ENCODE results near the gene SYTL3. TPM values are rescaled to one million over a fixed set of nuclear protein-coding genes. Genes with fewer than 3 reads are reported as not detected.
"Not testable (repeated sequence)": the region's sequence is repeated elsewhere in the genome, so short reads cannot be mapped to it uniquely, and the experiment has no call there.

SYTL3 gene
- total and polyA plus RNA-seq, 7 donors: 1.7 to 17.3 (median 4.1) TPM

DNA sequence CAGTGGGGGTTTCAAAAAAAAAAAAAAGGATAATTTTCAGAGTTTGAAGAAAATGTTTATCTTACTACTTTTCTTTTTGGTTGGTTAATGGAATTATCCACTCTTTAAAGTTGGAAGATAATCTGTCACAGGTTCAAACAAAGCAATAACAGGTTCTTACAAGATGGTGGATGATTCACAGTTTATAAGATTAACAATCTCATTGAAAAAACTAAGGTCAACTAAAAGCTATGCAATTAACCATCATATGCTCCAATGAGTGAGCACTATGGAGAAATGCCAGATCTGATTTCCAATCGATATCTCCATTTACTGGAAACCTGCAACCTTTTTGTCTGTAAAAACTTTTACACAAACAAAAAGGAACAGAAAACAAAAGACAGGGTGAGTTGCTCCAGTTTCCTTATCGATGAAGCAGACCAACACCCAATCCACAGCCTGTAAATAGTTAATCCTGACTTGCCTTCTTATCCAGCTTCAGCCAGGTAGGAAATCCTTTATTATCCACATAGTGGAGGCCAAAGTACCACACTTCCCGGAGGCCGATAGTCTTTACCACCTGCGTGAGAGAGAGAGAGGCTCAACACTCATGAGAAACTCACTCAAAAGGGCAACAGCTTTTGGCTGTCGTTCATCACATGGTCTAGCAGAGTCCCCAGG lies 136.9 kb downstream of the SYTL3 start:
- intact Hi-C loops (cut with DNase I): loop anchor here in 1 of 2 donors (5.0 kb wide), 1 partner anchor 186 kb away; no protein-coding TSS in a partner anchor
- no peak for DNase-seq
- ATAC-seq: no peak
- H3K9me3 ChIP-seq: no peaks in the 10 kb centered on the region
- no peak overlapping the region for H3K27ac ChIP-seq
- 76 to 85% (median 83%) methylated on average over 6 of the region's 6 CpGs for WGBS, 3 donors
- H3K4me3 ChIP-seq: no peak overlapping the region
- H3K4me1 ChIP-seq: no peaks in the 10 kb centered on the region
- TF ChIP-seq, protein P1, sequence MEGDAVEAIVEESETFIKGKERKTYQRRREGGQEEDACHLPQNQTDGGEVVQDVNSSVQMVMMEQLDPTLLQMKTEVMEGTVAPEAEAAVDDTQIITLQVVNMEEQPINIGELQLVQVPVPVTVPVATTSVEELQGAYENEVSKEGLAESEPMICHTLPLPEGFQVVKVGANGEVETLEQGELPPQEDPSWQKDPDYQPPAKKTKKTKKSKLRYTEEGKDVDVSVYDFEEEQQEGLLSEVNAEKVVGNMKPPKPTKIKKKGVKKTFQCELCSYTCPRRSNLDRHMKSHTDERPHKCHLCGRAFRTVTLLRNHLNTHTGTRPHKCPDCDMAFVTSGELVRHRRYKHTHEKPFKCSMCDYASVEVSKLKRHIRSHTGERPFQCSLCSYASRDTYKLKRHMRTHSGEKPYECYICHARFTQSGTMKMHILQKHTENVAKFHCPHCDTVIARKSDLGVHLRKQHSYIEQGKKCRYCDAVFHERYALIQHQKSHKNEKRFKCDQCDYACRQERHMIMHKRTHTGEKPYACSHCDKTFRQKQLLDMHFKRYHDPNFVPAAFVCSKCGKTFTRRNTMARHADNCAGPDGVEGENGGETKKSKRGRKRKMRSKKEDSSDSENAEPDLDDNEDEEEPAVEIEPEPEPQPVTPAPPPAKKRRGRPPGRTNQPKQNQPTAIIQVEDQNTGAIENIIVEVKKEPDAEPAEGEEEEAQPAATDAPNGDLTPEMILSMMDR (IDR thresholded peaks at IDR 0.05): no peak
- H3K36me3 ChIP-seq (ENCODE audit: insufficient read depth in 1 of 2, low read depth in 1 of 2): peaks cover 0 to 64% of the 10 kb centered on the region in 2 donors
- no peaks in the 10 kb centered on the region for H3K27me3 ChIP-seq (ENCODE audit: insufficient read depth in 3 of 3, low read length in 2 of 3)

DNA sequence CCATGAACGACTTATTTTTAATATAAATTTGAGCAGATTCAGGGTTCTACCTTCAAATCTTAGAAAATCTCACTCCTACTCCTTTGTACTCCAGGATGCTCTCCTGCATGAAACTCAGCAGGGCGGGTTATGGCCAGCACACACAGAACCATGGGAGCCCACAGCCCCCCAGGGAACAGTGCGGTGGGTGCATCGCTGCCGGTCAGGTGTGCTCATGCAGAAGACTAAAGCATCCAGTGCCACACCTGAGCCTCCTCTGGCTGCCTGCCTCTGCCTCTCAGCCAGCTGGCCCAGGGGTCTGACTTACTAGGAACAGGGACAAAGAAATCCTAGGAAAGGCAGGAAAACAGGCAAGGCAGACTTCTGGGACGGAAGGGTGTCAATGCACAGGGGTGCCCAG lies 137.5 kb downstream of the SYTL3 start:
- H3K27me3 ChIP-seq (ENCODE audit: insufficient read depth in 3 of 3, low read length in 2 of 3): no peaks in the 10 kb centered on the region
- ATAC-seq (no peak), DNase-seq (no peak)
- intact Hi-C loops (cut with DNase I): loop anchor here in 1 of 2 donors (5.0 kb wide), 1 partner anchor 185 kb away; no protein-coding TSS in a partner anchor
- WGBS, 3 donors: 79 to 88% (median 80%) methylated on average over 6 of the region's 6 CpGs
- H3K36me3 ChIP-seq (ENCODE audit: insufficient read depth in 1 of 2, low read depth in 1 of 2): peaks cover 0 to 59% of the 10 kb centered on the region in 2 donors
- TF ChIP-seq, protein P1 (IDR thresholded peaks at IDR 0.05): no peak
- no peak overlapping the region for H3K27ac ChIP-seq
- H3K4me3 ChIP-seq: no peak overlapping the region
- no peaks in the 10 kb centered on the region for H3K4me1 ChIP-seq
- H3K9me3 ChIP-seq: no peaks in the 10 kb centered on the region

DNA sequence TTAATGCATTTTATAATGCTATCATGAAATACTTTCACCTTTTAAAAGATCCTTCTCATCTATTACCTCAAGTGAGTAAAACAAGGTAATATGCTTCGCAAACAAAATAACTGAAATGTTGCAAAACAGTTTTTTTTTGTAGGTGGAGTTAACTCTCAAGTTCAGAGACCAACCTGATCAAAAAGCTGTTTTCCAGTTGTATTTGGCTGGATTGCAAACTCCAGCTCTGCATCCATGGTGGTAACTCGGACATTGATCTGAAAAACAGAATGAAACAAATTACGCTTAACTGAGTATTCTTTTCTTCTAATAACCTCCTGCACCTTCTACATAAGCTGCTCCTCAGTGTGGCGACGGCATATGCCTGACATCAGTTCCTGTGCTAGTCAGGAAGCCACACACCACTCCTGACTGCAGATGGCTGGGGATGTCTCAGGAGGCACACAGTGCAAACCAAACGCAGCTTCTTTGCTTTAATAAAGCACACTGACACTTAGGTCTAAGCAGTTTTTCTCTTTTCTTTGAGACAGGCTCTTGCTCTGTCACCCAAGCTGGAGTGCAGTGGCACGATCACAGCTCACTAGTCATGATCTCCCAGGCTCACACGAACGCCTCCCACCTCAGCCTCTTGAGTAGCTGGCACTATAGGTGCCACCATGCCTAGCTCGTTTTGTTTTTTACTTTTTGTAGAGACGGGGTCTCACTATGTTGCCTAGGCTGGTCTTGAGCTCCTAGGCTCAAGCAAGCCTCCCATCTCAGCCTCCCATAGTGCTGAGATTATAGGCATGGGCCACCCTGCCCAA lies 139.5 kb downstream of the SYTL3 start:
- H3K27me3 ChIP-seq (ENCODE audit: insufficient read depth in 3 of 3, low read length in 2 of 3): no peaks in the 10 kb centered on the region
- DNase-seq (no peak), ATAC-seq (no peak)
- TF ChIP-seq, protein P1 (IDR thresholded peaks at IDR 0.05): no peak
- WGBS, 3 donors: 74 to 85% (median 80%) methylated on average over 11 of the region's 11 CpGs
- no peaks in the 10 kb centered on the region for H3K9me3 ChIP-seq
- no peak overlapping the region for H3K27ac ChIP-seq
- intact Hi-C loops (cut with DNase I): loop anchor here in 1 of 2 donors (5.0 kb wide), 1 partner anchor 183 kb away; no protein-coding TSS in a partner anchor
- H3K36me3 ChIP-seq (ENCODE audit: insufficient read depth in 1 of 2, low read depth in 1 of 2): peaks cover 0 to 39% of the 10 kb centered on the region in 2 donors
- no peak overlapping the region for H3K4me3 ChIP-seq
- no peaks in the 10 kb centered on the region for H3K4me1 ChIP-seq

DNA sequence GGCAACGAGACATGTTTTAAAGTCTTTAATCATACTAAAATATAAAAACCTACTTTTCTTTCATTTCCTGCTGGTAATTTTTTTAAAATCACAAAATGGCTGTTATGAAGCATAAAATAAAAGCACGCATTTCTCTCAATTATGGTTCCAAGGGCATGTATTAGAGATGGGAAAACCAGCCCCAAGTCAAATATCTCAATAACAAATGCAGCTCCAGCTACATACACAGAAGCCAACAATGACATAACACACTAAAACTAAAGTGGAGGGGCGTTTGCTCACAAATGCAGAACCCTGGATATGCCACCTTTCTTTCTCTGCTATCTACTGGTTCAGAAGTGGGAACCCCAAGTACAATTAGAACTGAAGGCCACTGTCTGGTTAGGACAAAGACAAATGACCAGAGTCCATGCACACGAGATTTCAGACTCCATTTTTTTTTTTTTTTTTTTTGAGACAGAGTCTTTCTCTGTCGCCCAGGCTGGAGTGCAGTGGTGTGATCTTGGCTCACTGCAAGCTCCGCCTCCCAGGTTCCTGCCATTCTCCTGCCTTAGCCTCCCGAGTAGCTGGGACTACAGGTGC lies 141.5 kb downstream of the SYTL3 start:
- WGBS, 3 donors: 56 to 76% (median 73%) methylated on average over 6 to 7 of the region's 7 CpGs
- no peak for ATAC-seq
- H3K27ac ChIP-seq: no peak overlapping the region

DNA sequence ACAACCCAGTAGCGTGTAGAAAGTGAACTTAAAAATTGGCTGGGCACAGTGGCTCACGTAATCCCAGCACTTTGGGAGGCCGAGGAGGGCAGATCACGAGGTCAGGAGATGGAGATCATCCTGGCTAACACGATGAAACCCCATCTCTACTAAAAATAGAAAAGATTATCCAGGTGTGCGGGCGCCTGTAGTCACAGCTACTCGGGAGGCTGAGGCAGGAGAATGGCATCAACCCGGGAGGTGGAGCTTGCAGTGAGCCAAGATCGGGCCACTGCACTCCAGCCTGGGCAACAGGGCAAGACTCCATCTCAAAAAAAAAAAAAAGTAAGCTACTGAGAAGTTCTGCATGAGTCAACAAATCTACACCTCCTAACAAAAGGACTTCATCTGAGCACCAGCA lies 142.7 kb downstream of the SYTL3 start:
- intact Hi-C loops (cut with DNase I); H3K9me3 ChIP-seq; H3K27ac ChIP-seq; H3K4me1 ChIP-seq; DNase-seq; H3K27me3 ChIP-seq (ENCODE audit: insufficient read depth in 3 of 3, low read length in 2 of 3); H3K4me3 ChIP-seq: not testable (repeated sequence)
- WGBS, 3 donors: 42 to 68% (median 52%) methylated on average over 10 of the region's 10 CpGs
- peaks cover 0 to 15% of the 10 kb centered on the region in 2 donors for H3K36me3 ChIP-seq (ENCODE audit: insufficient read depth in 1 of 2, low read depth in 1 of 2)
- peak in 2 of 4 donors; percentile 32 to 54 for ATAC-seq

More for the DNA sequence above, 141.5 kb downstream of the SYTL3 start:
- peaks cover 0 to 23% of the 10 kb centered on the region in 2 donors for H3K36me3 ChIP-seq (ENCODE audit: insufficient read depth in 1 of 2, low read depth in 1 of 2)
- TF ChIP-seq, protein P1 (IDR thresholded peaks at IDR 0.05): no peak
- intact Hi-C loops (cut with DNase I): no loop called here
- H3K4me1 ChIP-seq: no peaks in the 10 kb centered on the region
- no peak for DNase-seq
- no peak overlapping the region for H3K4me3 ChIP-seq
- H3K27me3 ChIP-seq (ENCODE audit: insufficient read depth in 3 of 3, low read length in 2 of 3): no peaks in the 10 kb centered on the region
- H3K9me3 ChIP-seq: no peaks in the 10 kb centered on the region

Measured in psoas muscle (tissue), 8 donors.